NCI-H1105 (cell line): ENCODE measurements around the gene TECPR2.
"Not testable (repeated sequence)": the region's sequence is repeated elsewhere in the genome, so short reads cannot be mapped to it uniquely, and the experiment has no call there.

Source experiments
- DNase-seq: peaks from one replicate; lab custom pipeline; 2025; lab: John Stamatoyannopoulos, UW

Gene TECPR2

GRCh38 chr14:102509746-102510615, 147.2 kb downstream of the TECPR2 start, which contains the start of gene ANKRD9:
Gene ANKRD9, minus strand, starts transcription at chr14:102509776. Its CDS starts 1,887 bp downstream, at chr14:102507889.
- peak; percentile 94 for DNase-seq

DNA sequence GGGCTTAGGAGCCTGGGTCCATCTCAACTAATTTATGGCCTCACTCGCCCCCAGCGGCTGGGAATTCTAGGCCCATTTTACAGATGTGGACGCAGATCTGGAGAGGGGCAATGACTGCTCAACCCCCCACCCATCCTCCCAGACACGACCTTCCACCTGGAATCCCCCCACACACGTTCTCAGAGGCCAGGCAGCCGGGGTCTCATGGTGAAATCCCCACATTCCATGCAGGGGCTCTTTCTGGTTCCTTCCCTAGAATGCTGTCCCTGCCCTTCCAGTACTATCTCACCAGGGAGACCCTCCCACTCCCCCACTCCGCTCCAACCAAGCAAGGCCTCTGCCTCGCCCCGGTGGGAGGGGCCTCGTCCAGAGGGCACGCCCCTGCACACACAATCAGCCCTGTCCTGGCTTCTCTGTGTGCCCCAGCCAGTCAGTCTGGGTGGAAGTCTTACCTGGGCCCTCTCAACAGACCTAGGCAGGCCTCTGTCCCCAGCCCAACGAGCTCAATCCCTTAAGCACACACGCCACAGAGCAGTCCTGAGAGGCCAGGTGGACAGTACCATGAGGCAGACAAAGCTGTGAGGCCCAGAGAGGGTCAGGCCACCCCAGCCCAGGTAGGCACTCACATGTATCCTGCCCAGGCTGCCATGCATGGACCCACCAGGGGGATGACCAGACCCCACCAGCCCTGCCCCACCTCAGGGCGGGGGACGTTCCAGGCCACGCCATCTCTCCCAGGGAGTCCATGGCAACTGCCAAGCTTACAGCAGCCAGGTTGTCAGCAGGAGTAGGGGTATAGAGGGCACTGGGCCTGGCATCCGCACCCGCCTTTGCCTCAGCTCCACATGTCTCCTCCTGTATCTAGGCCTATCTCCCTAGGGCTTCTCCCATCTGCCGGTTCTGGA, 148.1 kb downstream of the TECPR2 start:
- DNase-seq = no peak

DNA sequence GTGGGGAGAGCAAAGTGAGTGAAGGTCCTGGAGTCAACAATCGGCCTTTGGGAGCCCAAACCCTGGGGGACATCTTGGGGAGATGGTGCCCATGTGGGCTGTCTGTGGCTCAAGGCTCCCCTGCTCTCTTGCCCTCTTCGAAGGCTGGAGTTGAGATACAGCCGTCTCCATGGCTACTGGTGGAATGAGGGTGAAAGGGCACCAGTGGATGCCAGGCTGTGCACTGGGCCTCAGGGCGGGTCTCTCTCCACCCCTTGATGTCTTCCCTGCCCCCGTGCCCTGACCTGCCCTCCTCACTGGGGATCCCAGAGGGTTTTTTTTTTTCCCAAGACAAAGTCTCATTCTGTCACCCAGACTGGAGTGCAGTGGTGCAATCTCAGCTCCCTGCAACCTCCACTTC, 148.8 kb downstream of the TECPR2 start:
- no peak for DNase-seq

GRCh38 chr14:102512793-102513300, 150.1 kb downstream of the TECPR2 start:
- DNase-seq = no peak

DNA sequence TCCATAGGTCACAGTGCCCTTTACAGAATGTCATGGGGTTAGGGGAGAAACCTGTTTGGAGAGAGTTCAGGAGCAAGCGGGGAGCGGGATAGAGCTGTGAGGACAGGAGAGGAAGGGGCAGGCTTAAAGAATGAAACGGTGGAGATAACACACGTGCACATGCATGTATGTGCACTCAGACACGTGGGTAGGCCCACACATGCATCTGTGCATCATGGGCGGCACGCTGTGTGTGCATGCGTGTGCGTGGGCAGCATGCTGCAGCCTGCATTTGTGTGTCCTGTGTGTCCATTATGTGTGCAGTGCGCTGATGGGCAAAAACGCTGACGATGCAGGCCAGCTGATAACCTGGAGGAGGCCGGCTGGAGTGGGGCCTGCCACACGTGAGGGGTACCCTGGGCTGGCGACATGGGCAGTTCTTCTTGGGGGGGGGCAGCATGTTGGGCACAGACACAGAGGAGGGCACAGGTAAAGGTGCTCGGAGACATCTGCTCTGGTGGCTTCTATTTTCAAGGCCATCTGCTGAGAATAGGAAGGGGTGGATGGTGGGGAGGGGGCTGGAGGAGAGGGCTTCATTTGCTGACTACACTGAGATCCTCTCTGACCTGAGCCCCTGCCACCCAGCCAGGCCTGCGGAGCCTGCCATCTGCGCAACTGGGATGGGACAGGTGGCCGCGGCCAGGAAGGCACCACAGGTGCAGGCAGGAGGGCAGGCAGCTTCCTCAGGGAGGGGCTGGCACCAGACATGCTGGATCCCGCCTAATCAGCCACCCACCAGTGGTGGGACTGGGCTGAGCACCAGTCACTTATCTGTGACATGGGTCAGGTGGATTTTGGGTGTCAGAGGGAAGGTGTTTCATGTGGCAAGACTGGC, 151.4 kb downstream of the TECPR2 start:
- no peak for DNase-seq

DNA sequence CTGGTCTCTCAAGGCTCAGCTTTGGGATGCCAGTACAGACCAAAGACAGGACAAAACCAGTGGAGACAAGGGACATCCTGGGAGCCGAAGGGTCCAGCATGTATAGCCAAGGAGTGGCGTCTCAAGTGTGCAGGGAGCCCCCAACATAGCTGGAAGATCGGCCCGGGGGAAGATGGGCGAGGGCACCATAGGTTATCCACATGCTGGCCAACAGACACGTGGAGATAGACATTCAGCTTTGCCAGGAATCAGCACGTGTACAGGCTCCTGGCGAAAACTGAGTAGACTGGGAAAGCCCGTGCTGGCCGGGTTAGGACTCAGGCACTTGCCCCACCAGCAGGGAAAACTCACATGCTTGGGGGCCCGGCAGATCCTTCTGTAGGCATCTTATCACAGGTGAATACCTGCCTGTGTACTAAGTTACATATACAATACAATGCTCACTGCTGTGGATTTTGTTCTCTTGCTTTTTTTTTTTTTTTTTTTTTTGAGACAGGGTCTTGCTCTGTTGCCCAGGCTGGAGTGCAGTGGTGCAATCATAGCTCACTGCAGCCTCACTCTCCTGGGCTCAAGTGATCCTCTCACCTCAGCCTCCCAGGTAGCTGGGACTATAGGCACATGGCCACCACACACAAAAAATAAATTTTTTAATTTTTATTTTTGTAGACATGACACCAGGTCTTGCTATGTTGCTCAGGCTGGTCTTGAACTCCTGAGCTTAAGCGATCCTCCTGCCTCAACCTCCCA, 152.4 kb downstream of the TECPR2 start:
- DNase-seq = no peak

DNA sequence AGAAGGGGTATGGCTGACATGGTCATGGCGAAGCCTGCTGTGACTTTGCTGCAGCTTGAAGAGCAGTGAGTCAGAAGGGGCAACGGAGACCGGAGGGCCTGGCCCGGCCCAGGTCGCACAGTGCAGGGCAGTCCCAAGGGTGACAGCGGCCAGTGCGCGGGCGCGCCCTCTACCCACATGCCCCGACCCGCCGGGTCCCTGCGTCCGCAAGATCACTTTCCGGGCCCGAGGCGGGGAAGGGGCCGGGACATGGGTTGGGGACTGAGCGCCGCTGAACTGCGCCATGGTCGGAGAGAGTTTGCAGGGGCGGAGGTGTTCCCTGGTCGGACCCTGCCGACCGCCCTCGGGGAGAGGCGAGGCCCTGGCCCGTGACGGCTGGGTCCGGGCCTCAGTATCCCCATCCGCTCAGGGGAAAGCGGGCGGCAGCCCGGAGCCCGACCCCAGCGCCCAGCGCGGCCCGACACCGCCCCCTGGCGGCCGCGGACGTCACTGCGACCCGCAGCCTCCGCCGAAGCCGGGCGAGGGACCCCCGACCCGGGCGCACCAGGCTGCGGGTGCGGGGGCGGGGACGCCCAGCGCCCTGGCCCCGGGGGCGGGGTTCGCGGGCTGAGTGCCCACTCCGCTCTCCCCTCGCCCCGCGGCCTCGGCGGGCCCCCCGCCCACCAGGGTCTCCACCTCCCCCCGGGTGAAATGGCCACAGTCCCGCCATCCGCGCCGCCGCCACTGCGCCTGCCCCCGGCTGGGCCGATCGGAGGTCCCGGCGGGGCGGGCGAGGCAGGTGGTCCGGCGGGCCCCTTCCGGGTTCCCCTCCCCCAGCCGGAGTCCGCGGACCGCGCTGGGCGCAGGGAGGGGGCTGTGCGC, 154.0 kb downstream of the TECPR2 start:
- peak; percentile 24 for DNase-seq

DNA sequence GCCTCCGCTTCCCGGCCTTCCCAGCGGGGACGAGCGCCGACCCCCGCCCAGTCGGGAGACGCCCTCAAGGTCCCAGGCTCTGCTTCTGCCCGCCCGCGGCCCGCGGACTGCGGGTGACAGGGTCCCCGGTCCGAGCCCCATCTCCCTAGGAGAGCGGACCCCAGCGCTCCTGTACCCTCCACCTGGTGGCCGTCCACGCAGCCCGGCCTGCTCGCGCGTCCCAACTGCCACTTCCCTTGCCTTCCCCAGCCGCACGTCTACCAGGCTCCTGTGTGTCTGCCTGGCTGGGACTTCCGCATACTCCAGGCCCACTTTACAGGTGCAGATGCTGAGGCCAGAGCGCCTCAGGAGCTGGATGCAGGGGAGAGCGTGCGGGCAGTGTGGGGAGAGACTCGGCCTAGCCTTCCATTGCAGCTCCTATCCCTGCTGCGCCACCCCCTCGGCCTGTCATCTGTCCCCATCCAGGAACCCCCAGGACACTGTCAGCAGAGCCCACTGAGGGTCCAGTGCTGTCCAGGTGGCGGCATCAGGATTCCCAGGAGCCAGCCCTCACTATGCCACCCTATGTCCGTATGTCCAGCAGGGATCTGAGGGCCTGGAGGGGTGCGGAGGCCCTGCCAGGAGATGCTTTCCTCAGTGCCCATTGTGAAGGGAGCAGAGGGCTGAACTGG, 154.8 kb downstream of the TECPR2 start:
- DNase-seq = no peak

GRCh38 chr14:102518063-102518648, 155.4 kb downstream of the TECPR2 start:
- DNase-seq = no peak

DNA sequence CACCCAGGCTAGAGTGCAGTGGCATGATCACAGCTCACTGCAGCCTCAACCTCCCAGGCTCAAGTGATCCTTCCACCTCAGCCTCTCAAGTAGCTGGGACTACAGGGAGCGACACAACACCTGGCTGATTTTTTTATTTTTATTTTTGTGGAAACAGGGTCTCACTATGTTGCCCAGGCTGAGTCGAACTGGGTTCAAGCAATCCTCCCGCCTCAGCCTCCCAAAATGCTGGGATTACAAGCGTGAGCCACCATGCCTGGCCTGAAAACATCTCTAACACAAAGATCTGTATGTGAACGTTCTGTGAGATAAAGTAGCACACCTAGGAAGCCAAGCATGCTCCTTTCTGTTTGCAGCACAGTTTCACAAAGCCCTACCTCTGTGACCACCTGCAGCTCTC, 157.0 kb downstream of the TECPR2 start:
- not testable (repeated sequence) for DNase-seq

- no peak for DNase-seq
Observed at GRCh38 chr14:102523200-102523568, 160.4 kb downstream of the TECPR2 start.

DNA sequence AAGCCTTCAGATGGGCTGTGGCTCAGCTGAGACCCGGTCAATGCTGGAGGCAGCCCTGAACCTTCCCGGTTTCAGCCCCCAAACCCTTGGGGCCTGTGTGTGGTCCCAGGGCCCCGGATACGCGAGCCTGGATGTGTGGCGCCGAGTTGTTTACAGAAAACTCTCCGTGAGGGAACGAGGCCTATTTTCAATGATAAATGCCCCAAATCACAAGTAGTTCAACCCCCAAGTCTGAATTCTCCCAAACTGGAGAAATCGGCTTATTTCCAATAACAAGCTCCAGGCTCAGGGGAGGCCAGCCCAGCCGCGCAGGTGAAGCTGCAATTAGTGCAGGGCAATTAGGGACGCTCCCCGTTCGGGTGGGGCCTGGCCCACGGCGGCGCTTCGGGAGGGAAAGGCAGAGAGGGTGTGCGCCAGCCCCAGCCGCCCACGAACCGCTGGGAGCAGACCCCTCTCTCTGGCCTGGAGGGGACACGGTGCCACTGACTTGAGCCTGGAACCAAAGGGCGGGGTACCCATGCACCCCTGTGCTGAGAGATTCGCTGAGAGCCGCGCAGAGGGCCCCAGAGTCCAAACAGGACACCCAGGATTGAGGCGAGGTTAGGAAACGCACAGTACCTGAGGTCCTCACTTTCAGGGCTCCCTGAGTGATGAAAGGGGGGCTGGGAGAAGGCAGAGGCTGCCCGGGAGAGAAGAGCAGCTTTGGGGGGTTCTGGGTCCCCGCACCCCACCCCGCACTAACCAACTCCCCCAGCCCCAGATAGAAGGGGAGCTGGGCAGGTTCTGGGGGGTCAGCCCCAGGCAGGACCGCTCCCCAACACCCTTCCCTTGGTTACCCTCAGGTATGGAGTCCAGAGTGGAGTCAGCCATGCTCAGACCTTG, 161.1 kb downstream of the TECPR2 start:
- peak; percentile 77 for DNase-seq

GRCh38 chr14:102524451-102525218, 161.9 kb downstream of the TECPR2 start:
- DNase-seq = peak; percentile 99

- peak; percentile 51 for DNase-seq
Observed at GRCh38 chr14:102525219-102525928, 162.6 kb downstream of the TECPR2 start.

- no peak for DNase-seq
Observed at GRCh38 chr14:102525929-102526497, 163.3 kb downstream of the TECPR2 start.
